Measurements from ENCODE around the gene LMBR1. TPM values are rescaled to one million over a fixed set of nuclear protein-coding genes. Genes with fewer than 3 reads are reported as not detected.

LMBR1 gene
- total and polyA plus RNA-seq, 2 of the 13 experiments (the other 11 are each of a cell fraction or from before 2014, with no cell fraction given), result 20.9 to 39.6 TPM

- TF ChIP-seq KIAA2018 (CRISPR knock-in tag; IDR thresholded peaks at IDR 0.05; ENCODE audit: borderline replicate concordance) (no peak), SOX13 (IDR thresholded peaks at IDR 0.05) (no peak), SOX13 (CRISPR knock-in tag; conservative IDR thresholded peaks at IDR 0.05 in 1 of 2, IDR thresholded peaks at IDR 0.05 in 1 of 2) (no peak), ZNF724P (CRISPR knock-in tag; IDR thresholded peaks at IDR 0.05; ENCODE audit: borderline replicate concordance) (no peak), ZFP62 (CRISPR knock-in tag; IDR thresholded peaks at IDR 0.05) (no peak), ZNF503 (CRISPR knock-in tag; IDR thresholded peaks at IDR 0.05) (peak; percentile 58; the same call in 1 of the 2 replicates), KDM3A (CRISPR knock-in tag; IDR thresholded peaks at IDR 0.05; ENCODE audit: low read depth) (no peak)
- TF ChIP-seq, protein P1, sequence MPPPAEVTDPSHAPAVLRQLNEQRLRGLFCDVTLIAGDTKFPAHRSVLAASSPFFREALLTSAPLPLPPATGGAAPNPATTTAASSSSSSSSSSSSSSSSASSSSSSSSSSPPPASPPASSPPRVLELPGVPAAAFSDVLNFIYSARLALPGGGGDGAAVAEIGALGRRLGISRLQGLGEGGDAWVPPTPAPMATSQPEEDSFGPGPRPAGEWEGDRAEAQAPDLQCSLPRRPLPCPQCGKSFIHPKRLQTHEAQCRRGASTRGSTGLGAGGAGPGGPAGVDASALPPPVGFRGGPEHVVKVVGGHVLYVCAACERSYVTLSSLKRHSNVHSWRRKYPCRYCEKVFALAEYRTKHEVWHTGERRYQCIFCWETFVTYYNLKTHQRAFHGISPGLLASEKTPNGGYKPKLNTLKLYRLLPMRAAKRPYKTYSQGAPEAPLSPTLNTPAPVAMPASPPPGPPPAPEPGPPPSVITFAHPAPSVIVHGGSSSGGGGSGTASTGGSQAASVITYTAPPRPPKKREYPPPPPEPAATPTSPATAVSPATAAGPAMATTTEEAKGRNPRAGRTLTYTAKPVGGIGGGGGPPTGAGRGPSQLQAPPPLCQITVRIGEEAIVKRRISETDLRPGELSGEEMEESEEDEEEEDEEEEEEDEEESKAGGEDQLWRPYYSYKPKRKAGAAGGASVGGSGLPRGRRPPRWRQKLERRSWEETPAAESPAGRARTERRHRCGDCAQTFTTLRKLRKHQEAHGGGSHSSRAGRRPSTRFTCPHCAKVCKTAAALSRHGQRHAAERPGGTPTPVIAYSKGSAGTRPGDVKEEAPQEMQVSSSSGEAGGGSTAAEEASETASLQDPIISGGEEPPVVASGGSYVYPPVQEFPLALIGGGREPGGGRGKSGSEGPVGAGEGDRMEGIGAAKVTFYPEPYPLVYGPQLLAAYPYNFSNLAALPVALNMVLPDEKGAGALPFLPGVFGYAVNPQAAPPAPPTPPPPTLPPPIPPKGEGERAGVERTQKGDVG (CRISPR knock-in tag; IDR thresholded peaks at IDR 0.05; ENCODE audit: borderline replicate concordance), result no peak
- TF ChIP-seq, protein P2, sequence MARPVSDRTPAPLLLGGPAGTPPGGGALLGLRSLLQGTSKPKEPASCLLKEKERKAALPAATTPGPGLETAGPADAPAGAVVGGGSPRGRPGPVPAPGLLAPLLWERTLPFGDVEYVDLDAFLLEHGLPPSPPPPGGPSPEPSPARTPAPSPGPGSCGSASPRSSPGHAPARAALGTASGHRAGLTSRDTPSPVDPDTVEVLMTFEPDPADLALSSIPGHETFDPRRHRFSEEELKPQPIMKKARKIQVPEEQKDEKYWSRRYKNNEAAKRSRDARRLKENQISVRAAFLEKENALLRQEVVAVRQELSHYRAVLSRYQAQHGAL (CRISPR knock-in tag; IDR thresholded peaks at IDR 0.05; ENCODE audit: not compliant biosample characterization), result no peak
Measured at GRCh38 chr7:156892821-156893706, at the start of gene LMBR1 (continued).

All from HepG2 (cell line).